Activated CD4-positive, alpha-beta memory T cell treated with anti-CD3 and anti-CD28 coated beads for 36 hours (primary cell): ENCODE measurements around the gene CNN3. TPM values are rescaled to one million over a fixed set of nuclear protein-coding genes. Genes with fewer than 3 reads are reported as not detected.

Experiments used
- CTCF ChIA-PET: fragments of 350-600 bp; sonication (Branson Sonifier 250); formaldehyde crosslinking; loops from one replicate; lab custom pipeline; 2021; ENCODE audit warnings: antibody characterized with exemption, inconsistent platforms; lab: Charles Lee
- POLR2A ChIA-PET: fragments of 350-600 bp; sonication (Branson Sonifier 250); formaldehyde crosslinking; loops from one replicate; lab custom pipeline; 2021; ENCODE audit warnings: antibody characterized with exemption; lab: Charles Lee
- DNase-seq: peaks from one replicate; pipeline ENCODE4 v3.0.0-alpha.2; 2020
- H3K27ac Mint-ChIP-seq: one replicate; pipeline ENCODE4 v1.8.0; 2021; ENCODE audit warnings: mixed read lengths
- H3K27me3 Mint-ChIP-seq: one replicate; pipeline ENCODE4 v1.8.0; 2021; ENCODE audit warnings: mixed read lengths
- H3K36me3 Mint-ChIP-seq: one replicate; pipeline ENCODE4 v1.8.0; 2021; ENCODE audit warnings: mixed read lengths
- H3K4me1 Mint-ChIP-seq: one replicate; pipeline ENCODE4 v1.8.0; 2021; ENCODE audit warnings: low read depth, mixed read lengths
- H3K4me3 Mint-ChIP-seq: one replicate; pipeline ENCODE4 v1.8.0; 2021; ENCODE audit warnings: mild to moderate bottlenecking, mixed read lengths
- H3K9me3 Mint-ChIP-seq: one replicate; pipeline ENCODE4 v1.8.0; 2021; ENCODE audit warnings: mixed read lengths
- intact Hi-C: fragments of 100-400 bp; cut with micrococcal nuclease; formaldehyde crosslinking; loops from one replicate; pipeline ENCODE4 v1.15.1; 2023
- total RNA-seq, 2 experiments: library from RNA; stranded (reverse); gene quantifications; one replicate each; pipeline ENCODE4 v1.2.3, GENCODE V29; 2021

Gene CNN3
- total RNA-seq, 2 experiments from 2014 or later: 3.9 to 4.6 TPM

- CTCF ChIA-PET: interaction anchor here (1.1 kb wide), 1 partner anchor 150 kb away, joined by 3 read pairs; no protein-coding TSS in a partner anchor
- H3K9me3 Mint-ChIP-seq: no peaks in the 10 kb centered on the region
- H3K4me1 Mint-ChIP-seq: no peaks in the 10 kb centered on the region
- POLR2A ChIA-PET: no interaction called here
- intact Hi-C loops: no loop called here
- no peaks in the 10 kb centered on the region for H3K36me3 Mint-ChIP-seq
- H3K27ac Mint-ChIP-seq: no peak overlapping the region
- no peak overlapping the region for H3K4me3 Mint-ChIP-seq
- H3K27me3 Mint-ChIP-seq: peaks cover 6% of the 10 kb centered on the region
- DNase-seq: no peak
Measured at GRCh38 chr1:94892604-94893254, 34.2 kb downstream of the CNN3 start.

GRCh38 chr1:94888201-94888600, 38.7 kb downstream of the CNN3 start:
- Mint-ChIP-seq H3K9me3 (no peaks in the 10 kb centered on the region), H3K27me3 (peaks cover 4% of the 10 kb centered on the region), H3K27ac (no peak overlapping the region), H3K36me3 (no peaks in the 10 kb centered on the region), H3K4me1 (peaks cover 10% of the 10 kb centered on the region), H3K4me3 (no peak overlapping the region)
- ChIA-PET POLR2A (no interaction called here), CTCF (no interaction called here)
- intact Hi-C loops: no loop called here
- DNase-seq: no peak

GRCh38 chr1:94887603-94888171, 39.2 kb downstream of the CNN3 start:
- H3K27me3 Mint-ChIP-seq: peaks cover 3% of the 10 kb centered on the region
- POLR2A ChIA-PET: no interaction called here
- H3K36me3 Mint-ChIP-seq: no peaks in the 10 kb centered on the region
- H3K27ac Mint-ChIP-seq: no peak overlapping the region
- CTCF ChIA-PET: no interaction called here
- no peak for DNase-seq
- peaks cover 10% of the 10 kb centered on the region for H3K4me1 Mint-ChIP-seq
- no peaks in the 10 kb centered on the region for H3K9me3 Mint-ChIP-seq
- intact Hi-C loops: no loop called here
- no peak overlapping the region for H3K4me3 Mint-ChIP-seq

GRCh38 chr1:94887106-94887505, 39.8 kb downstream of the CNN3 start:
- Mint-ChIP-seq H3K27ac (no peak overlapping the region), H3K9me3 (no peaks in the 10 kb centered on the region), H3K27me3 (peaks cover 3% of the 10 kb centered on the region), H3K4me1 (peaks cover 10% of the 10 kb centered on the region), H3K4me3 (no peak overlapping the region), H3K36me3 (no peaks in the 10 kb centered on the region)
- intact Hi-C loops: no loop called here
- CTCF ChIA-PET: no interaction called here
- POLR2A ChIA-PET: no interaction called here
- DNase-seq: no peak

- POLR2A ChIA-PET: no interaction called here
- no peak for DNase-seq
- Mint-ChIP-seq H3K36me3 (no peaks in the 10 kb centered on the region), H3K4me1 (peaks cover 10% of the 10 kb centered on the region), H3K27ac (no peak overlapping the region), H3K9me3 (no peaks in the 10 kb centered on the region), H3K4me3 (no peak overlapping the region), H3K27me3 (peaks cover 3% of the 10 kb centered on the region)
- CTCF ChIA-PET: no interaction called here
- intact Hi-C loops: no loop called here
Measured at GRCh38 chr1:94886361-94886760, 40.5 kb downstream of the CNN3 start.

- H3K4me1 Mint-ChIP-seq: peaks cover 10% of the 10 kb centered on the region
- no peak overlapping the region for H3K4me3 Mint-ChIP-seq
- intact Hi-C loops: no loop called here
- H3K27me3 Mint-ChIP-seq: no peaks in the 10 kb centered on the region
- H3K27ac Mint-ChIP-seq: no peak overlapping the region
- no peak for DNase-seq
- no peaks in the 10 kb centered on the region for H3K36me3 Mint-ChIP-seq
- POLR2A ChIA-PET: no interaction called here
- no peaks in the 10 kb centered on the region for H3K9me3 Mint-ChIP-seq
- CTCF ChIA-PET: interaction anchor here (0.8 kb wide), 1 partner anchor 159 kb away, joined by 3 read pairs; no protein-coding TSS in a partner anchor
Measured at GRCh38 chr1:94884507-94884906, 42.4 kb downstream of the CNN3 start.

GRCh38 chr1:94884106-94884505, 42.8 kb downstream of the CNN3 start:
- Mint-ChIP-seq H3K27ac (no peak overlapping the region), H3K4me1 (peaks cover 10% of the 10 kb centered on the region), H3K4me3 (no peak overlapping the region), H3K9me3 (no peaks in the 10 kb centered on the region), H3K36me3 (no peaks in the 10 kb centered on the region), H3K27me3 (no peaks in the 10 kb centered on the region)
- intact Hi-C loops: no loop called here
- ChIA-PET POLR2A (no interaction called here), CTCF (no interaction called here)
- DNase-seq: no peak

- no peak overlapping the region for H3K27ac Mint-ChIP-seq
- CTCF ChIA-PET: interaction anchor here (1.5 kb wide), 1 partner anchor 29 kb away, joined by 5 read pairs; no protein-coding TSS in a partner anchor
- intact Hi-C loops: no loop called here
Measured at GRCh38 chr1:94883691-94884090, 43.2 kb downstream of the CNN3 start.

GRCh38 chr1:94878329-94878728, 48.6 kb downstream of the CNN3 start:
- DNase-seq: no peak
- Mint-ChIP-seq H3K27ac (no peak overlapping the region), H3K9me3 (no peaks in the 10 kb centered on the region), H3K4me3 (no peak overlapping the region), H3K27me3 (peaks cover 2% of the 10 kb centered on the region), H3K36me3 (no peaks in the 10 kb centered on the region), H3K4me1 (peaks cover 1% of the 10 kb centered on the region)
- ChIA-PET CTCF (interaction anchor here (1.4 kb wide), 1 partner anchor 165 kb away, joined by 3 read pairs; no protein-coding TSS in a partner anchor), POLR2A (no interaction called here)
- intact Hi-C loops: no loop called here

More at GRCh38 chr1:94883691-94884090, 43.2 kb downstream of the CNN3 start:
- H3K4me3 Mint-ChIP-seq: no peak overlapping the region
- H3K4me1 Mint-ChIP-seq: peaks cover 10% of the 10 kb centered on the region
- H3K9me3 Mint-ChIP-seq: no peaks in the 10 kb centered on the region
- no peaks in the 10 kb centered on the region for H3K36me3 Mint-ChIP-seq
- DNase-seq: no peak
- POLR2A ChIA-PET: no interaction called here
- no peaks in the 10 kb centered on the region for H3K27me3 Mint-ChIP-seq

- ChIA-PET POLR2A (interaction anchor here (1.4 kb wide), 1 partner anchor 24 kb away, joined by 3 read pairs; no protein-coding TSS in a partner anchor), CTCF (interaction anchor here (2.2 kb wide), 1 partner anchor 22 kb away, joined by 8 read pairs; no protein-coding TSS in a partner anchor)
- Mint-ChIP-seq H3K27me3 (peaks cover 2% of the 10 kb centered on the region), H3K9me3 (no peaks in the 10 kb centered on the region), H3K27ac (no peak overlapping the region), H3K4me1 (no peaks in the 10 kb centered on the region), H3K4me3 (no peak overlapping the region), H3K36me3 (no peaks in the 10 kb centered on the region)
- intact Hi-C loops: no loop called here
- DNase-seq: no peak
Measured at GRCh38 chr1:94876362-94876761, 50.5 kb downstream of the CNN3 start.

- H3K27me3 Mint-ChIP-seq: peaks cover 2% of the 10 kb centered on the region
- ChIA-PET POLR2A (no interaction called here), CTCF (interaction anchor here (2.2 kb wide), 1 partner anchor 21 kb away, joined by 8 read pairs; no protein-coding TSS in a partner anchor)
- no peak overlapping the region for H3K27ac Mint-ChIP-seq
- H3K4me1 Mint-ChIP-seq: no peaks in the 10 kb centered on the region
- no peaks in the 10 kb centered on the region for H3K36me3 Mint-ChIP-seq
- no peaks in the 10 kb centered on the region for H3K9me3 Mint-ChIP-seq
- no peak for DNase-seq
- no peak overlapping the region for H3K4me3 Mint-ChIP-seq
- intact Hi-C loops: no loop called here
Measured at GRCh38 chr1:94875794-94876193, 51.1 kb downstream of the CNN3 start.

GRCh38 chr1:94874423-94874822, 52.5 kb downstream of the CNN3 start:
- H3K27ac Mint-ChIP-seq: no peak overlapping the region
- no peaks in the 10 kb centered on the region for H3K9me3 Mint-ChIP-seq
- DNase-seq: no peak
- intact Hi-C loops: no loop called here
- ChIA-PET CTCF (interaction anchor here (0.6 to 1.9 kb wide), 4 partner anchors 19 to 44 kb away, joined by 3 to 10 read pairs (median 3); no protein-coding TSS in a partner anchor), POLR2A (no interaction called here)
- peaks cover 2% of the 10 kb centered on the region for H3K27me3 Mint-ChIP-seq
- H3K4me1 Mint-ChIP-seq: no peaks in the 10 kb centered on the region
- H3K4me3 Mint-ChIP-seq: no peak overlapping the region
- H3K36me3 Mint-ChIP-seq: no peaks in the 10 kb centered on the region
